ENCODE measurements around the gene ELMO1.

DNA sequence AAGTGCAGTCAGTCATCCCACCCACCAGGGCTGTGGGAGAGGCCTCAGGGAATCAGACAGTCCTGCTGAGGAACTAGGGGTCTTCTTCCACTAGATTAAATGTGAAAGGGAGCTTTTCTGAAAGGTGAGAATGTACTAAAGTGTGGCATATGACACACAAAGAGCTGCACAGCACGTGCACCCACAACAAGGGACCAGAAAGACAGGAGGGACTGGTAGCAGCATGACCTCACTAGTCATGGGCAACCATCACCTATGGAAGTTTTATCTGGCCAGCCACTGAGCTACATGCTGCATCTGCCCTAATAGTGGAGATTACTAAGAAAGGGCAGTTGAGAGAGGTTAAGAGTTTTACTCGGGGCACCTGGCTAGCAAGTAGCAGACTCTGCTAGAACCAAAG lies 519.9 kb downstream of the ELMO1 start:
- no peak for TF ChIP-seq CTCF (IDR thresholded peaks at IDR 0.05)
- TF ChIP-seq ZFX (IDR thresholded peaks at IDR 0.05; ENCODE audit: borderline replicate concordance), result no peak

Measured in 22Rv1 (cell line).